GM10266 (cell line): ENCODE data around the gene DUSP15.
"Not testable (repeated sequence)": the region's sequence is repeated elsewhere in the genome, so short reads cannot be mapped to it uniquely, and the experiment has no call there.

Experiments used
- DNase-seq: peaks from one replicate; pipeline ENCODE4 v3.0.0; 2012; ENCODE audit errors: extremely low spot score
- CTCF ChIP-seq: IDR thresholded peaks from 2 replicates; pipeline ENCODE4 v1.5.1; 2012; ENCODE audit warnings: mild to moderate bottlenecking, low read depth; ENCODE audit not compliant: control insufficient read depth, insufficient read depth; ENCODE audit errors: missing control alignments

DUSP15 gene

GRCh38 chr20:31831211-31831610, 39.1 kb downstream of the DUSP15 start:
- no peak for TF ChIP-seq CTCF

DNA sequence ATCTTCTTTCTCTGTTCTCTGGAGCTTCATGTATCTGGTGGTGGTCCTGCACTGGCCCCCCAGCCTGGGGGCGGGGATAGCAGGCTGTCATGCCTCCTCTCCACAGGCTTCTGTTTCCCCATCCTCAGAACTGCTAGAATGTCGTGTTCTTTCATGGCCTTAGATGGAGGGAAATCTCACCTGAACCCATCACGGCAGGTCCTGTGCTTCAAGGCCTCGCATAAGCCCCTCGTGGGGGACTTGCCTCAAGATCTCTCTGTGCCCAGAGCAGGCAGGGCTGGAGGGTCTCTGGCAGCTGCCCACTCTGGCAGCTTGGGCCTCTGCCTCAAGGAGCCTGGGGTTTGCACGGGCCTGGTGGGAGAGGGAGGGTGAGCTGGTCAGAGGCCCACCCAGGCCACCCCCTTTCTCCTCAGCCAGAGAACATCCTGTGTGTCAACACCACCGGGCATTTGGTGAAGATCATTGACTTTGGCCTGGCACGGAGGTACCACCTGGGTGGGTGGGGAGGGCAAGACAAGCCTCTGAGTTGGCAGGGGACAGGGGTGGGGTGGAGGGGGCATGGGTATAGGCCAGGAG, 39.8 kb downstream of the DUSP15 start:
- DNase-seq, result no peak
- TF ChIP-seq CTCF, result no peak

More at GRCh38 chr20:31831211-31831610, 39.1 kb downstream of the DUSP15 start:
- DNase-seq, result no peak

DNA sequence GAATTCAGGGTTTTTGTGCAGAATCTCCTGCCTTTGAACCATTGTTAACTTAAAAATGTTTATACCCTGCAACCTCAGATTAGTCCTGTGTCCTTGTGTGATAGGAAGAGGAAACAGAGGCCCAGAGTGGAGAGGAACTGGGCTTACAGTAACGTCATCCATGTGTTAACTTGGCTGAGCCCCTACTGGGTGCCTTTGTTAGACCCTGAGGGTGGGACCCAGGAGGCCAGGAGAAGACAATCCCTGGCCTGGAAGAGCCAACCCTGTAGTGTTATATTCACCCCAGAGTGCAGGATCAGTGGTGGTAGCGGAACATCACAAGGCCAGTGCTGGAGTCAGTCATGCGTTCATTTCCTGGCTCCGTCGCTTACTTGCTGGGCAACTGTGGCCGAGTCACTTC, 40.6 kb downstream of the DUSP15 start:
- DNase-seq, result no peak
- TF ChIP-seq CTCF, result no peak

DNA sequence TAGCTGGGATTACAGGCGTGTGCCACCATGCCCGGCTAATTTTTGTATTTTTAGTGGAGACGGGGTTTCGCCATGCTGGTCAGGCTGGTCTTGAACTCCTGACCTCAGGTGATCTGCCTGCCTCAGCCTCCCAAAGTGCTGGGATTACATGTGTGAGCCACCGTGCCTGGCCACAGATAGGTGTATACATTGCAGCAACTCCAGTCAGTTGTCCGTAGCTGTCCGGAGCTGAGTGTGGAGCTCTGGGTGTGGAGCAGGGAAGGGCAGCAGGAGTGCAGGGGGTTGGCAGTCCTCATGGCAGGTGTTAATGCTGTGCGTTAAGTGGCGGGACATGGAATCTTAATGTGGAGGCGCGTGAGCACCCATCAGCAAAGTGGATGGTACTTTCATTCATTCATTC, 42.3 kb downstream of the DUSP15 start:
- DNase-seq, result not testable (repeated sequence)

- DNase-seq, result no peak
- TF ChIP-seq CTCF, result no peak
These were observed 43.3 kb downstream of the DUSP15 start for GRCh38 chr20:31827059-31827458.

GRCh38 chr20:31826074-31826473, 44.3 kb downstream of the DUSP15 start:
- TF ChIP-seq CTCF, result no peak
- DNase-seq, result no peak

- no peak for TF ChIP-seq CTCF
- no peak for DNase-seq
These were observed 45.6 kb downstream of the DUSP15 start for GRCh38 chr20:31824554-31825313.

- TF ChIP-seq CTCF, result no peak
- no peak for DNase-seq
These were observed 46.2 kb downstream of the DUSP15 start for GRCh38 chr20:31824125-31824485.
